Prostate gland (tissue), 2 donors: ENCODE results near the gene PRSS8.

Source experiments
- CTCF ChIP-seq, 4 experiments: fragments of 200-600 bp in 2 of 4; fragments of 450-650 bp in 2 of 4; sonication (generic) in 2 of 4; IDR thresholded peaks; 1 replicate in 3 of 4; 2 replicates in 1 of 4; pipeline ENCODE4 v1.5.1; 2016 to 2019; ENCODE audit warnings: antibody characterized with exemption in 4 of 4, mild to moderate bottlenecking in 2 of 4, moderate library complexity in 2 of 4
- POLR2A ChIP-seq: fragments of 450-650 bp; IDR thresholded peaks from one replicate; pipeline ENCODE4 v1.6.1; 2016; ENCODE audit warnings: antibody characterized with exemption, mild to moderate bottlenecking
- POLR2AphosphoS5 ChIP-seq: sonication (generic); formaldehyde crosslinking; IDR thresholded peaks from one replicate; pipeline ENCODE4 v1.6.1; 2017; ENCODE audit warnings: antibody characterized with exemption

- TF ChIP-seq CTCF (IDR thresholded peaks at IDR 0.05) (no peak), POLR2A (no peak), POLR2AphosphoS5 (no peak)
Measured at GRCh38 chr16:31092330-31092729, 43.2 kb downstream of the PRSS8 start.
